Gastrocnemius medialis (tissue), 4 donors: Measurements from ENCODE around the gene KLHL4. TPM values are rescaled to one million over a fixed set of nuclear protein-coding genes. Genes with fewer than 3 reads are reported as not detected.

Experiments
- ATAC-seq, 2 donors: fragments of 150-250 bp; one replicate each; pipeline ENCODE4 v1.9.1; 2016
- DNase-seq, 2 donors: peaks; one replicate each; pipeline ENCODE4 v3.0.0-alpha.2; 2019
- H3K27ac ChIP-seq, 4 donors: fragments of 200-600 bp; sonication (generic); 1 replicate in 1 of 4; 2 replicates in 3 of 4; pipeline ENCODE4 v1.5.1; 2016 to 2018; ENCODE audit warnings: mild to moderate bottlenecking in 2 of 4, moderate library complexity in 1 of 4
- H3K27me3 ChIP-seq, 3 donors: fragments of 200-600 bp; sonication (generic) in 2 of 3; 1 replicate in 1 of 3; 2 replicates in 2 of 3; pipeline versions ENCODE4 v1.5.1 to v1.6.0; 2016 to 2019; ENCODE audit warnings: mild to moderate bottlenecking in 1 of 3, moderate library complexity in 1 of 3
- H3K36me3 ChIP-seq, 2 donors: fragments of 200-600 bp; sonication (generic) in 1 of 2; one replicate each; pipeline ENCODE4 v1.5.1; 2017 to 2018
- H3K4me1 ChIP-seq, 2 donors: fragments of 200-600 bp; sonication (generic) in 1 of 2; one replicate each; pipeline ENCODE4 v1.5.1; 2016 to 2017; ENCODE audit warnings: mild to moderate bottlenecking in 2 of 2
- H3K4me3 ChIP-seq, 4 donors: fragments of 200-600 bp; sonication (generic) in 3 of 4; 1 replicate in 1 of 4; 2 replicates in 3 of 4; pipeline ENCODE4 v1.5.1; 2016 to 2019; ENCODE audit warnings: mild to moderate bottlenecking in 2 of 4
- H3K9me3 ChIP-seq, 3 donors: fragments of 200-600 bp; sonication (generic) in 2 of 3; 1 replicate in 1 of 3; 2 replicates in 2 of 3; pipeline ENCODE4 v1.5.1; 2016 to 2019
- POLR2A ChIP-seq, 2 donors: fragments of 450-650 bp; IDR thresholded peaks; one replicate each; pipeline ENCODE4 v1.6.1; 2017; ENCODE audit warnings: antibody characterized with exemption in 2 of 2, mild to moderate bottlenecking in 2 of 2, moderate library complexity in 2 of 2
- in situ Hi-C, 4 donors: fragments of 200-750 bp; cut with MboI; loops; one replicate each; pipeline versions ENCODE4 v1.15.0 to v1.8.0; 2017; ENCODE audit warnings: low sequenced_read_pairs in 4 of 4
- intact Hi-C: fragments of 100-400 bp; cut with DNase I; formaldehyde crosslinking; loops from one replicate; pipeline ENCODE4 v1.15.1; 2023; ENCODE audit warnings: low total_unique reads
- total RNA-seq, 4 donors: library from RNA; depleted of rRNA; stranded (reverse); fragments of >200 nt; gene quantifications; one replicate each; pipeline versions ENCODE4 v1.1.0 to v1.2.3, GENCODE V29; 2016
- TF ChIP-seq, protein P1 (sequence below), 5 experiments: fragments of 450-650 bp in 3 of 5; fragments of 200-600 bp in 2 of 5; sonication (generic) in 2 of 5; IDR thresholded peaks in 4 of 5; conservative IDR thresholded peaks in 1 of 5; 1 replicate in 4 of 5; 2 replicates in 1 of 5; pipeline ENCODE4 v1.5.1; 2016 to 2019; ENCODE audit warnings: antibody characterized with exemption in 5 of 5, mild to moderate bottlenecking in 3 of 5, moderate library complexity in 3 of 5

KLHL4 gene
- total RNA-seq, 4 donors from 2014 or later, result 0.05 to 0.25 (median 0.14) TPM

DNA sequence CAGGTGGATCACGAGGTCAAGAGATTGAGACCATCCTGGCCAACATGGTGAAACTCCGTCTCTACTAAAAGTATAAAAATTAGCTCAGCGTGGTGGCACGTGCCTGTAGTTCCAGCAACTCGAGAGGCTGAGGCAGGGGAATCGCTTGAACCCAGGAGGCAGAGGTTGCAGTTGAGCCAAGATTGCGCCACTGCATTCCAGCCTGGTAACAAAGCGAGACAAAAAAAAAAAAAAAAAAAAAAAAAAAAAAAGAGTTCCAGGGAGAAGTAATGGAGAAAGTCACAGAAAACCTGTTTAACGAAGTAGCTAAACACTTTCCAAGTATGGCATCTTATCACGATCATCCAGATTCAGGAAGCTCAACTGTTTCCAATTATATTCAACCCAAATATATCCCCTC, 10.9 kb downstream of the KLHL4 start:
- in situ Hi-C loops, result no loop called here
- TF ChIP-seq, protein P1, sequence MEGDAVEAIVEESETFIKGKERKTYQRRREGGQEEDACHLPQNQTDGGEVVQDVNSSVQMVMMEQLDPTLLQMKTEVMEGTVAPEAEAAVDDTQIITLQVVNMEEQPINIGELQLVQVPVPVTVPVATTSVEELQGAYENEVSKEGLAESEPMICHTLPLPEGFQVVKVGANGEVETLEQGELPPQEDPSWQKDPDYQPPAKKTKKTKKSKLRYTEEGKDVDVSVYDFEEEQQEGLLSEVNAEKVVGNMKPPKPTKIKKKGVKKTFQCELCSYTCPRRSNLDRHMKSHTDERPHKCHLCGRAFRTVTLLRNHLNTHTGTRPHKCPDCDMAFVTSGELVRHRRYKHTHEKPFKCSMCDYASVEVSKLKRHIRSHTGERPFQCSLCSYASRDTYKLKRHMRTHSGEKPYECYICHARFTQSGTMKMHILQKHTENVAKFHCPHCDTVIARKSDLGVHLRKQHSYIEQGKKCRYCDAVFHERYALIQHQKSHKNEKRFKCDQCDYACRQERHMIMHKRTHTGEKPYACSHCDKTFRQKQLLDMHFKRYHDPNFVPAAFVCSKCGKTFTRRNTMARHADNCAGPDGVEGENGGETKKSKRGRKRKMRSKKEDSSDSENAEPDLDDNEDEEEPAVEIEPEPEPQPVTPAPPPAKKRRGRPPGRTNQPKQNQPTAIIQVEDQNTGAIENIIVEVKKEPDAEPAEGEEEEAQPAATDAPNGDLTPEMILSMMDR (IDR thresholded peaks at IDR 0.05 in 4 of 5, conservative IDR thresholded peaks at IDR 0.05 in 1 of 5), result no peak
- no peak for TF ChIP-seq POLR2A (IDR thresholded peaks at IDR 0.05)
- Histone ChIP-seq H3K27me3 (no peaks in the 10 kb centered on the region), H3K36me3 (no peaks in the 10 kb centered on the region), H3K9me3 (no peaks in the 10 kb centered on the region), H3K4me3 (no peak overlapping the region), H3K4me1 (no peaks in the 10 kb centered on the region), H3K27ac (no peak overlapping the region)
- DNase-seq, result no peak
- intact Hi-C loops, result no loop called here
- no peak for ATAC-seq

DNA sequence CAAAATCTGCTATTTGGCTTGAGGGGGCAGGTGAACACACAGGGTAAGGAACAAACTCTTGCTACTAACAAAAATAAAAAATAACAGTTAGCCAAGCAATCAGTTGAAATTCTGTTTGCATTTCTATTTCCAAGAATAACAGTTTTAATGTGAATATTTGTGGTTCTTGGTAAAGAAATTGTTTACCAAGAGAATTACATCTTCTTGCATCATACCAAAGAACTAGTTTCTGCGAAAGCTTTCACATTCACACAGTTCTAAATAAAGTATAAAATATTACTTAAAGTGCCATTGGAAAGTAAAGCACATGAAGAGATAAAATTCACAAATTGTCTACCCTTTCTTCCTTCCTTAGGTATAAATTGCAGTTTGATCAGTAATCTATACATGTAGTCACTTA, 54.4 kb downstream of the KLHL4 start:
- intact Hi-C loops, result no loop called here
- ATAC-seq (no peak), DNase-seq (no peak)
- H3K9me3 ChIP-seq, result no peaks in the 10 kb centered on the region
- H3K4me3 ChIP-seq, result no peak overlapping the region
- TF ChIP-seq POLR2A (IDR thresholded peaks at IDR 0.05), result no peak
- no peaks in the 10 kb centered on the region for H3K36me3 ChIP-seq
- H3K4me1 ChIP-seq, result no peaks in the 10 kb centered on the region
- no peaks in the 10 kb centered on the region for H3K27me3 ChIP-seq
- in situ Hi-C loops, result no loop called here
- no peak overlapping the region for H3K27ac ChIP-seq

DNA sequence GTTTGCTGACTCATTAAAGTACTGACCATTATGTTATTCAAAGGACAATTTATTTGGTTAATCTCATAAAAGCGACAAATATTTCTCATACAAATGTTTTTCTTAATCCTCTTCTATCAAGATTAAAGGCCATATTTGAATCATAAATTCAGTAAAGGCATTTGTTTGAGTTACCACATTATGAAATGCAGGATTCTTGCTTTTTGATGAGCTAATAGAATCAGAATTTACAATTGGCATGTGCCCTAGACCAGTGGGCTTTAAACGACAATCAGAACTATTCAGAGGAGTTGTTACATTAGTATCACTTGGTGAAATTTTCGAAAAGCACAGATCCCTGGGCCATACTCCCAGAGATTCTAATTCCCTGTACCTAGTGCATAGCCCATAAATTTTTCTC, 55.3 kb downstream of the KLHL4 start:
- DNase-seq (no peak), ATAC-seq (no peak)
- H3K27ac ChIP-seq, result no peak overlapping the region
- intact Hi-C loops (no loop called here), in situ Hi-C loops (no loop called here)
- H3K4me3 ChIP-seq, result no peak overlapping the region
- H3K27me3 ChIP-seq, result no peaks in the 10 kb centered on the region
- no peaks in the 10 kb centered on the region for H3K4me1 ChIP-seq
- no peak for TF ChIP-seq POLR2A (IDR thresholded peaks at IDR 0.05)
- TF ChIP-seq, protein P1 (IDR thresholded peaks at IDR 0.05 in 4 of 5, conservative IDR thresholded peaks at IDR 0.05 in 1 of 5), result no peak
- no peaks in the 10 kb centered on the region for H3K9me3 ChIP-seq
- no peaks in the 10 kb centered on the region for H3K36me3 ChIP-seq

- intact Hi-C loops (no loop called here), in situ Hi-C loops (no loop called here)
- Histone ChIP-seq H3K9me3 (no peaks in the 10 kb centered on the region), H3K4me1 (no peaks in the 10 kb centered on the region), H3K27ac (no peak overlapping the region), H3K27me3 (no peaks in the 10 kb centered on the region), H3K36me3 (no peaks in the 10 kb centered on the region), H3K4me3 (no peak overlapping the region)
- DNase-seq (no peak), ATAC-seq (no peak)
- TF ChIP-seq POLR2A (IDR thresholded peaks at IDR 0.05), result no peak
- TF ChIP-seq, protein P1 (IDR thresholded peaks at IDR 0.05 in 4 of 5, conservative IDR thresholded peaks at IDR 0.05 in 1 of 5), result no peak
Measured at GRCh38 chrX:87578978-87579377, 61.4 kb downstream of the KLHL4 start.

- ATAC-seq (no peak), DNase-seq (no peak)
- TF ChIP-seq, protein P1 (IDR thresholded peaks at IDR 0.05 in 4 of 5, conservative IDR thresholded peaks at IDR 0.05 in 1 of 5), result no peak
- no peak for TF ChIP-seq POLR2A (IDR thresholded peaks at IDR 0.05)
- intact Hi-C loops (no loop called here), in situ Hi-C loops (no loop called here)
- no peaks in the 10 kb centered on the region for H3K9me3 ChIP-seq
- no peaks in the 10 kb centered on the region for H3K36me3 ChIP-seq
- no peak overlapping the region for H3K27ac ChIP-seq
- H3K27me3 ChIP-seq, result no peaks in the 10 kb centered on the region
- H3K4me3 ChIP-seq, result no peak overlapping the region
- H3K4me1 ChIP-seq, result no peaks in the 10 kb centered on the region
Measured at GRCh38 chrX:87580862-87581261, 63.3 kb downstream of the KLHL4 start.
